SIG-M5 (cell line): Measurements from ENCODE around the gene MRTFA.
"Not testable (repeated sequence)": the region's sequence is repeated elsewhere in the genome, so short reads cannot be mapped to it uniquely, and the experiment has no call there.

Experiments used
- DNase-seq: peaks from one replicate; lab custom pipeline; 2025; lab: John Stamatoyannopoulos, UW

MRTFA gene

GRCh38 chr22:40554023-40554422, 82.5 kb downstream of the MRTFA start:
- not testable (repeated sequence) for DNase-seq

GRCh38 chr22:40553014-40553554, 83.4 kb downstream of the MRTFA start:
- no peak for DNase-seq

GRCh38 chr22:40552070-40552469, 84.4 kb downstream of the MRTFA start:
- DNase-seq = no peak

GRCh38 chr22:40547729-40548143, 88.8 kb downstream of the MRTFA start:
- no peak for DNase-seq

- no peak for DNase-seq
Observed at GRCh38 chr22:40544758-40545157, 91.8 kb downstream of the MRTFA start.

GRCh38 chr22:40542821-40543540, 93.5 kb downstream of the MRTFA start:
- DNase-seq = no peak

GRCh38 chr22:40541300-40541699, 95.2 kb downstream of the MRTFA start:
- no peak for DNase-seq

- DNase-seq = no peak
Observed at GRCh38 chr22:40540265-40540664, 96.3 kb downstream of the MRTFA start.

GRCh38 chr22:40536149-40536548, 100.4 kb downstream of the MRTFA start:
- not testable (repeated sequence) for DNase-seq

GRCh38 chr22:40535642-40536041, 100.9 kb downstream of the MRTFA start:
- no peak for DNase-seq

- DNase-seq = no peak
Observed at GRCh38 chr22:40535189-40535512, 101.4 kb downstream of the MRTFA start.

- no peak for DNase-seq
Observed at GRCh38 chr22:40534379-40535188, 101.9 kb downstream of the MRTFA start.

GRCh38 chr22:40533712-40534378, 102.7 kb downstream of the MRTFA start:
- DNase-seq = no peak

GRCh38 chr22:40531951-40532900, 104.3 kb downstream of the MRTFA start:
- no peak for DNase-seq

- DNase-seq = not testable (repeated sequence)
Observed at GRCh38 chr22:40530391-40530790, 106.1 kb downstream of the MRTFA start.

- no peak for DNase-seq
Observed at GRCh38 chr22:40529821-40530220, 106.7 kb downstream of the MRTFA start.

GRCh38 chr22:40526960-40527359, 109.6 kb downstream of the MRTFA start:
- no peak for DNase-seq

- no peak for DNase-seq
Observed at GRCh38 chr22:40525250-40525884, 111.2 kb downstream of the MRTFA start.

GRCh38 chr22:40524392-40525249, 111.9 kb downstream of the MRTFA start:
- DNase-seq = no peak

- DNase-seq = no peak
Observed at GRCh38 chr22:40522141-40522540, 114.4 kb downstream of the MRTFA start.
